Cardiac fibroblast (primary cell): ENCODE data around the gene NT5DC4.

ENCODE experiments used
- DNase-seq, 2 donors: peaks; one replicate each; pipeline versions ENCODE4 v3.0.0 to v3.0.0-alpha.2; 2010; ENCODE audit warnings: low read depth in 2 of 2
- H3K4me3 ChIP-seq, 2 donors: replicated peaks in 1 of 2; 1 replicate in 1 of 2; 2 replicates in 1 of 2; pipeline ENCODE4 v1.5.1; 2011; ENCODE audit warnings: low read depth in 2 of 2, low read length in 2 of 2, mild to moderate bottlenecking in 2 of 2, moderate library complexity in 1 of 2
- TF ChIP-seq, protein P1 (sequence below): IDR thresholded peaks from one replicate; pipeline ENCODE4 v1.5.1; 2011; ENCODE audit warnings: low read depth, mild to moderate bottlenecking, low read length, inconsistent platforms

NT5DC4 gene

DNA sequence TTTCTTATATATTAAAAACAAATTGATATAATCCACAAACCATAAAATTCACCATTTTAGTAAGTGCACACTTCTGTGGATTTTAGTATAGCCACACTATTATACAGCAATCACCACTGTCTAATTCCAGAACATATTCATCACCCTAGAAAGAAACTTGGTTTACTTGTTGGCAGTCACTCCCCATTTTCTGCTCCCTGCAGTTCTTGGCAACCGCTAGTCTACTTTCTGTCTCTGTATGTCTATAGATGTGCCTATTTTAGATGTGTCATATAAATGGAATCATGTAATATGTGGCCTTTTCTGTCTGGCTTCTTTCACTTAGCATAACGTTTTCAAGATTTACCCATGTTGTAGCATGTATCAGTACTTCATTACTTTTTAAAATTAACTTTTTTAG lies 37.9 kb downstream of the NT5DC4 start:
- TF ChIP-seq, protein P1, sequence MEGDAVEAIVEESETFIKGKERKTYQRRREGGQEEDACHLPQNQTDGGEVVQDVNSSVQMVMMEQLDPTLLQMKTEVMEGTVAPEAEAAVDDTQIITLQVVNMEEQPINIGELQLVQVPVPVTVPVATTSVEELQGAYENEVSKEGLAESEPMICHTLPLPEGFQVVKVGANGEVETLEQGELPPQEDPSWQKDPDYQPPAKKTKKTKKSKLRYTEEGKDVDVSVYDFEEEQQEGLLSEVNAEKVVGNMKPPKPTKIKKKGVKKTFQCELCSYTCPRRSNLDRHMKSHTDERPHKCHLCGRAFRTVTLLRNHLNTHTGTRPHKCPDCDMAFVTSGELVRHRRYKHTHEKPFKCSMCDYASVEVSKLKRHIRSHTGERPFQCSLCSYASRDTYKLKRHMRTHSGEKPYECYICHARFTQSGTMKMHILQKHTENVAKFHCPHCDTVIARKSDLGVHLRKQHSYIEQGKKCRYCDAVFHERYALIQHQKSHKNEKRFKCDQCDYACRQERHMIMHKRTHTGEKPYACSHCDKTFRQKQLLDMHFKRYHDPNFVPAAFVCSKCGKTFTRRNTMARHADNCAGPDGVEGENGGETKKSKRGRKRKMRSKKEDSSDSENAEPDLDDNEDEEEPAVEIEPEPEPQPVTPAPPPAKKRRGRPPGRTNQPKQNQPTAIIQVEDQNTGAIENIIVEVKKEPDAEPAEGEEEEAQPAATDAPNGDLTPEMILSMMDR = no peak
- H3K4me3 ChIP-seq = no peak overlapping the region
- DNase-seq = peak in 1 of 2 donors; percentile 45

DNA sequence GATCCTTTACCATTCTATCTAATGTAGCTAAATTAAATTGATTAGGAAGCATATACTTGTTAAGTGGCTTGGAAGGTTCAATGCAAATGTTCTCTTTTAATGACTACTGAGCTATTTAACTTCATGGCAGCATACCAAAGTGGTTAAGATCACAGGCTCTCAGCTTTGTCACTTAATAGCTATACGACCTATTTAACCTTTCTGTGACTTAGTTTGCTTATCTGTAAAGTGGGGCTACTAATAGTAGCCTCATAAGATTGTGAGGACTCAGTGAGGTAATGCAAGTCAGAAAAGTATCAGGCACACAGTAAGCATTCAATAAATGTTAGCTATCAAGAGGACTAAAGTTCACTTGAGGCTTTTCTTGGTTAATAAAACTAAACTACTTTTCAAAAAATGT lies 39.3 kb downstream of the NT5DC4 start:
- TF ChIP-seq, protein P1 = no peak
- H3K4me3 ChIP-seq = no peak overlapping the region
- DNase-seq = no peak

DNA sequence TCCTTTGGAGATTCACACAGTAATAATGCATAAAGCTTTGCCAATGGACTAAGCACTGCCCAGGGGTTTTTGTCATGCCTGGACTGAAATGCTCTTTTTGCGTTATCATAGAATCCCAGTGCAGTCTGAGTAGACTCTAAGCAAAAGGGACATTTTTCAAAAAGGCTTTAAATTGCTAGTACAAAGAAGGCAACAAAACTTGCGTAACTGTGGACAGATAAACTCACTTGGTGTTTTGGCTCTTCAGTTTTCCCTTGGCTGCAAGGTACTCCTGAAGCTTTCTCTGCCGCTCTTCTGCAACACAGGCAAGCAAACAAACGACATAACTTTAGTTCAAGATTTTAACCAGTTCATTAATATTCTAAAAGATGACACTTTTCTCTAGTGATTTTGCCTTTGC lies 41.5 kb downstream of the NT5DC4 start:
- TF ChIP-seq, protein P1 = no peak
- DNase-seq = no peak
- H3K4me3 ChIP-seq = no peak overlapping the region

DNA sequence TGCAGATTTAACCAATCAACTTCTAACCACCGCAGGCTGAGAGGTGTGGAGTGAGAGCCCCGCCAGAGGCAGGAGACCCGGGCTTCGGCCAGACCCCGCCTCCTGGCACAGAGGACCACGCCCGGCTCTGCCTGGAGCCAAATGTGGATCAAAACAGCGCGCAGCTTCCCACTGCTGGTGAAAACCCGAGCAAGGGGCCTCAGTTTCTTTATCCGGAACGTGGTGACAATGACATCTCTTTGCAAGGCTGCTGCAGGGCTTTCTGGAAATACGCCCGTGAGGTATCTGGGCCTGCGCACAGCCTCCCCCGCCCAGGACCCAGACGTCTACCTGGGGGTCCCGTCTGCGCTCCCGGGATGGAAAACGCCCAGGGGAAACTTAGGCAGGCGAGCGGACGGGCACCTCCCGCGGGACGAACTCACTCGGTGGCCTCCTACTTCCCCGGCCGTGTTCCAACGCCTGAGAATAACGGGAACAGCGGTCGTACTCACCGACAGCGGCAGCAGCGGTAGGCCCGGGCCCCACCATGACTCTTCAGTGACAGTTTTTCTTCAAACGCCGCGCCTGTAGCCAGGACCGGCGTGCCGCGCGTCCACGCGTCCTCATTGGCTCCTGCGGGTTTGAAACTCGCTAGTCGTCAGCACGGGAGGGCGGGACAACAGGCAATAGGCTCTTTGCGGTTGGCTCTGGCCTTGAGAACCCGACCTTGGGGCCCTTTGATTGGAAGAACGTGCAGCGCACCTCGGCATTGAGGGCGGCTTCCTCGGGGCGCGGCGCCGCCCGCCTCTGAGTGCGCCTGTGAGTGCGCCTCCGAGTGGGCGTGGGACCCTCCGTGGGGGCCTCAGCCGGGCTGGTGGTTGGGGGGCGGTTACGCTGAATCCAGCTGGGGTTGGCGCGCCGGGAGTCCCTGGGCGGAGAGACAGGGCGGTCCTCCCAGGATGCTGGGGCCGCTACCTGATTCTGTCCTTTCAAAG lies 43.5 kb downstream of the NT5DC4 start, which contains the start of gene CKAP2L:
Gene CKAP2L (minus strand): TSS at position 539 of the 974 bp plus-strand sequence. CDS start 11 bp downstream, at position 528.
- peak; percentile 98 to 99 for DNase-seq
- H3K4me3 ChIP-seq = peak within 1 kb of the TSS; percentile 79 to 82
- TF ChIP-seq, protein P1 = no peak

- peak overlapping the region in 1 of 2 donors; percentile 79 for H3K4me3 ChIP-seq
- TF ChIP-seq, protein P1 = no peak
- DNase-seq = no peak
These were observed 44.4 kb downstream of the NT5DC4 start for GRCh38 chr2:112765251-112765650.

DNA sequence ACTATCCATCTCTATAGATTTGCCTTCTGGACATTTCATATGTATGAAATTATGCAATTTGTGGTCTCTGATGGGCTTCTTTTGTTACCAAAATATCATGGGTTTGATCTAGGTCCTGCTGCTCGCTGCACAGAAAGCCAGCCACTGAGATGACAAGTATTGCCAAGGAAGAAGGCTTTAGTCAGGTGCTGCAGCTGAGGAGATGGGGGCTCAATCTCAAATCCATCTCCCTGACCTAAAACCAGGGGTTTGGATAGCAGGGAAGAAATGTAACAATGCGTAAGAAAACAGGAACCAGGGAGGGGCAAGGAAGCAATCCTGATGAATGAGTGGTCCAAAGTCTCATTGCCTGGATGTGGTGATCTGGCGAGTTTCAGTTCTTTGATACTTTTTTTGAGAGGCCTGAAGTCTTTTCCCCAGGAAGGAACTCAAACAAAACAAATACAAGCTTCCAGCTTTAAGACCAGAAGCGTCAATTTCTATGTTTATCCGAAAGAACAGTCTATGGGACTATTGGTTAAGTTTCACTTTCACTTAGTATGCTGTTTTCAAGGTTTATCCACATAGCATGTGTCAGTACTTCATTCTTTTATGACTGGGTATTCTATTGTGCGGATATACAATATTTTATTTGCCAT lies 47.0 kb downstream of the NT5DC4 start:
- H3K4me3 ChIP-seq = no peak overlapping the region
- peak in 1 of 2 donors; percentile 65 for DNase-seq
- TF ChIP-seq, protein P1 = no peak
